Mesenchymal stem cell (in vitro differentiated cells and primary cell): ENCODE data around the gene PGM5.

ENCODE experiments used
- DNase-seq: peaks from one replicate; pipeline ENCODE4 v3.0.0-alpha.2; 2013
- H2AFZ ChIP-seq: one replicate; pipeline ENCODE4 v1.6.1; 2013; ENCODE audit warnings: low read depth, mild to moderate bottlenecking, control low read depth, inconsistent platforms, low read length, moderate library complexity
- H2AK5ac ChIP-seq: 2 replicates; pipeline ENCODE4 v1.6.1; 2013; ENCODE audit warnings: low read length, moderate library complexity, mild to moderate bottlenecking, inconsistent platforms; ENCODE audit not compliant: severe bottlenecking
- H2BK120ac ChIP-seq: one replicate; pipeline ENCODE4 v1.6.1; 2013; ENCODE audit warnings: low read depth, mild to moderate bottlenecking, inconsistent platforms, low read length, moderate library complexity
- H2BK12ac ChIP-seq, 2 experiments: one replicate each; pipeline ENCODE4 v1.6.1; 2013; ENCODE audit warnings: inconsistent platforms in 2 of 2, low read length in 2 of 2, mild to moderate bottlenecking in 2 of 2, moderate library complexity in 2 of 2, control low read depth in 1 of 2
- H2BK15ac ChIP-seq: one replicate; pipeline ENCODE4 v1.6.1; 2013; ENCODE audit warnings: mild to moderate bottlenecking, low read depth, inconsistent platforms; ENCODE audit not compliant: poor library complexity, severe bottlenecking
- H2BK5ac ChIP-seq: 2 replicates; pipeline ENCODE4 v1.6.1; 2013; ENCODE audit warnings: low read depth, mild to moderate bottlenecking, low read length, control low read depth, inconsistent platforms; ENCODE audit not compliant: poor library complexity, severe bottlenecking
- H3K14ac ChIP-seq, 2 experiments: one replicate each; pipeline ENCODE4 v1.6.1; 2013; ENCODE audit warnings: inconsistent platforms in 2 of 2, low read length in 2 of 2, control low read depth in 1 of 2, mild to moderate bottlenecking in 1 of 2, moderate library complexity in 1 of 2
- H3K18ac ChIP-seq, 2 experiments: one replicate each; pipeline ENCODE4 v1.6.1; 2013; ENCODE audit warnings: inconsistent platforms in 2 of 2, low read length in 2 of 2, control low read depth in 1 of 2, low read depth in 1 of 2, mild to moderate bottlenecking in 1 of 2
- H3K23ac ChIP-seq, 2 experiments: one replicate each; pipeline ENCODE4 v1.6.1; 2013; ENCODE audit warnings: inconsistent platforms in 2 of 2, low read length in 2 of 2, mild to moderate bottlenecking in 2 of 2, moderate library complexity in 2 of 2, control low read depth in 1 of 2
- H3K27ac ChIP-seq: 2 replicates; pipeline ENCODE4 v1.5.1; 2013; ENCODE audit warnings: mild to moderate bottlenecking, moderate library complexity, low read length, control low read depth, inconsistent platforms; ENCODE audit not compliant: poor library complexity, severe bottlenecking
- H3K27me3 ChIP-seq, 2 experiments: 2 replicates each; pipeline versions ENCODE4 v1.6.1 to v1.7.0; 2013; ENCODE audit warnings: low read length in 2 of 2, mild to moderate bottlenecking in 2 of 2, moderate library complexity in 2 of 2, control low read depth in 1 of 2, inconsistent platforms in 1 of 2; ENCODE audit not compliant: control insufficient read depth in 1 of 2, insufficient read depth in 1 of 2
- H3K36me3 ChIP-seq, 2 experiments: 2 replicates each; pipeline versions ENCODE4 v1.6.1 to v1.7.0; 2013; ENCODE audit warnings: low read length in 2 of 2, control low read depth in 1 of 2, inconsistent platforms in 1 of 2, low read depth in 1 of 2, mild to moderate bottlenecking in 1 of 2; ENCODE audit not compliant: insufficient read depth in 2 of 2, control insufficient read depth in 1 of 2
- H3K4ac ChIP-seq, 2 experiments: one replicate each; pipeline ENCODE4 v1.6.1; 2013; ENCODE audit warnings: inconsistent platforms in 2 of 2, low read length in 2 of 2, mild to moderate bottlenecking in 2 of 2, moderate library complexity in 2 of 2, control low read depth in 1 of 2, low read depth in 1 of 2
- H3K4me1 ChIP-seq: 2 replicates; pipeline ENCODE4 v1.6.1; 2013; ENCODE audit warnings: low read depth, low read length, control low read depth; ENCODE audit not compliant: control insufficient read depth, insufficient read depth
- H3K4me2 ChIP-seq: 2 replicates; pipeline ENCODE4 v1.6.1; 2013; ENCODE audit warnings: low read length, mild to moderate bottlenecking, inconsistent platforms; ENCODE audit not compliant: poor library complexity, severe bottlenecking
- H3K4me3 ChIP-seq, 2 experiments: 2 replicates each; pipeline versions ENCODE4 v1.5.1 to v1.7.0; 2013; ENCODE audit warnings: low read length in 2 of 2, mild to moderate bottlenecking in 2 of 2, control low read depth in 1 of 2, low read depth in 1 of 2; ENCODE audit not compliant: insufficient read depth in 1 of 2
- H3K79me1 ChIP-seq: replicated peaks from 2 replicates; pipeline ENCODE4 v1.6.1; 2013; ENCODE audit warnings: mild to moderate bottlenecking, control low read depth, low read length, inconsistent platforms; ENCODE audit not compliant: poor library complexity, severe bottlenecking
- H3K9ac ChIP-seq: 2 replicates; pipeline ENCODE4 v1.7.0; 2013; ENCODE audit warnings: mild to moderate bottlenecking, low read length, moderate library complexity
- H3K9me3 ChIP-seq: 2 replicates; pipeline ENCODE4 v1.7.0; 2013; ENCODE audit warnings: mild to moderate bottlenecking, low read length; ENCODE audit not compliant: control insufficient read depth
- H4K8ac ChIP-seq: one replicate; pipeline ENCODE4 v1.6.1; 2013; ENCODE audit warnings: inconsistent platforms, mild to moderate bottlenecking, low read length, moderate library complexity
- H4K91ac ChIP-seq: one replicate; pipeline ENCODE4 v1.6.1; 2013; ENCODE audit warnings: mild to moderate bottlenecking, low read length, inconsistent platforms
- WGBS: methylation state at CpG from one replicate; pipeline ENCODE4 v1.1.7; 2013; ENCODE audit warnings: mixed read lengths; 5-methylcytosine and 5-hydroxymethylcytosine counted together

The PGM5 gene

DNA sequence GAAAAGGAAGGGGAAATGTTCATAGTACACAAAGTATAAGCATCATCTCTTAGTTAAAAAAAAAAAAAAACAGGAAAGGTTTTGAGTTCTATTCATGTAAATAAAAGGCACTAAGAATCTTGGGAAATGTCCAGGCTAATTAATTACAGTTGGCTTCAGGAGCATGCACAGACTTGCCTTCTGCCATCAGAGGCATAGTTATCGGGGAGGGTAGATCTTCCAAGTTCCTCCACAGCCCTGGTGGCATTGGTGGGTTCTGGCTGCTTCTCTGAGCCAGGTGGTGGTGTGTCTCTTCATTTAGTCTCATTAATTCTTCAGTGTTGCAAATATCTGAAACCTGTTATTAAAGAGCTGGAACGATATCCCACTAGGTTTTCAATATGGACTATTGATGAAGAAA, 99.0 kb downstream of the PGM5 start:
- H2BK12ac ChIP-seq = no peak overlapping the region
- H2AK5ac ChIP-seq = no peak overlapping the region
- no peak overlapping the region for H4K91ac ChIP-seq
- no peak overlapping the region for H2BK15ac ChIP-seq
- no peak overlapping the region for H3K23ac ChIP-seq
- no peaks in the 10 kb centered on the region for H3K27me3 ChIP-seq
- no peak overlapping the region for H3K4me3 ChIP-seq
- H3K14ac ChIP-seq = no peak overlapping the region
- H3K4ac ChIP-seq = no peak overlapping the region
- H3K79me1 ChIP-seq = no peaks in the 10 kb centered on the region
- H3K4me1 ChIP-seq = no peaks in the 10 kb centered on the region
- H3K9me3 ChIP-seq = no peaks in the 10 kb centered on the region
- no peak overlapping the region for H3K9ac ChIP-seq
- no peaks in the 10 kb centered on the region for H3K36me3 ChIP-seq
- DNase-seq = no peak
- H2AFZ ChIP-seq = no peak overlapping the region
- no peak overlapping the region for H2BK120ac ChIP-seq
- H2BK5ac ChIP-seq = no peak overlapping the region
- H3K27ac ChIP-seq = no peak overlapping the region
- H3K18ac ChIP-seq = no peak overlapping the region
- H3K4me2 ChIP-seq = no peak overlapping the region
- H4K8ac ChIP-seq = no peak overlapping the region
- WGBS = 80% methylated on average over 2 of the region's 2 CpGs

DNA sequence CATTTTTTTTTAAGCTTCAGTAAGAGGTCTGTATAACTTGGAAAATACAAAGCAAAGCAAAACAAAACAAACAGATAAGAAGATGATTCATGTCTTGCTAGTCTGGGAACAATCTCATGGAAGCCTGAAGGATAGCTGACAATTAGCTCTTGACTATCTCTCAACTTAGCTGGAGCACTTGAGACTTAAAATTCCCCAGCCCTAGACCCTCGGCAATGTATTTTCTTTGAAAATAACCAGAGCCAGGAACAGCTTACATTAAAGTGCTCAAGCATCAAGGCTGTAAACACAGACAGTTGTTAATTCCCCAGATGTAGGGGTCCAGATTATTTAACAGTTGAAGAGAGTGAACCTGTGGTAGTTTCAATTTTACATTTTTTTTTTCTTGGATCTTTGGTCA, 101.4 kb downstream of the PGM5 start:
- no peak overlapping the region for H3K27ac ChIP-seq
- no peak overlapping the region for H4K8ac ChIP-seq
- peak; percentile 26 for DNase-seq
- H2AK5ac ChIP-seq = no peak overlapping the region
- H3K36me3 ChIP-seq = no peaks in the 10 kb centered on the region
- no peak overlapping the region for H2BK15ac ChIP-seq
- no peak overlapping the region for H3K4ac ChIP-seq
- H2BK5ac ChIP-seq = no peak overlapping the region
- no peak overlapping the region for H2AFZ ChIP-seq
- H2BK12ac ChIP-seq = no peak overlapping the region
- H3K27me3 ChIP-seq = no peaks in the 10 kb centered on the region
- no CpG with 5 or more reads among the region's 1 CpG for WGBS
- H2BK120ac ChIP-seq = no peak overlapping the region
- H3K4me3 ChIP-seq = no peak overlapping the region
- H3K18ac ChIP-seq = no peak overlapping the region
- no peaks in the 10 kb centered on the region for H3K79me1 ChIP-seq
- no peak overlapping the region for H3K14ac ChIP-seq
- no peaks in the 10 kb centered on the region for H3K4me1 ChIP-seq
- no peak overlapping the region for H4K91ac ChIP-seq
- no peaks in the 10 kb centered on the region for H3K9me3 ChIP-seq
- H3K9ac ChIP-seq = no peak overlapping the region
- no peak overlapping the region for H3K4me2 ChIP-seq
- H3K23ac ChIP-seq = no peak overlapping the region

DNA sequence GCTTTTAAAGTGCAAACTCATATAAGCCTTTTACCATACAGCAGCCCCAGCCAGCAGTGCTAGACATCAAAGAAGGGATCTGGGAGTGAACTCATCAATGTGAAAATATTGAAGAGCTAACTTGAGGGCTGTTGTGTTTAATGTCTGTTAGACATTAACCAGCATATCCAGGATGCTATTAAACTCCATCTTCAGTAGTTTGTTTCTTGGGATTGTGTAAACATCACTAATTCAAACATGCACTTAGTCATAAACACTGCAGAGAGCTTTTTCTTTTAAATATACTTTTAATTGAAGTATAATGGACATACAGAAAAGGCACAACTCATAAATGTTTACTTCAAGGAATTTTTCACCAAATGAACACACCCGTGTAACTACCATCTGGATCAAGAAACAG, 102.5 kb downstream of the PGM5 start:
- Histone ChIP-seq H2BK12ac (no peak overlapping the region), H3K9ac (no peak overlapping the region), H4K8ac (no peak overlapping the region), H2BK5ac (no peak overlapping the region), H3K79me1 (no peaks in the 10 kb centered on the region), H2BK15ac (no peak overlapping the region), H3K4me2 (no peak overlapping the region), H3K4me1 (no peaks in the 10 kb centered on the region), H3K23ac (no peak overlapping the region), H3K4ac (no peak overlapping the region), H3K4me3 (no peak overlapping the region), H3K18ac (no peak overlapping the region), H2AK5ac (no peak overlapping the region), H2AFZ (no peak overlapping the region), H2BK120ac (no peak overlapping the region), H3K27ac (no peak overlapping the region), H3K27me3 (no peaks in the 10 kb centered on the region), H3K14ac (no peak overlapping the region), H3K36me3 (no peaks in the 10 kb centered on the region), H4K91ac (no peak overlapping the region), H3K9me3 (no peaks in the 10 kb centered on the region)
- 18% methylated on average over 1 of the region's 1 CpG for WGBS
- peak; percentile 27 for DNase-seq

DNA sequence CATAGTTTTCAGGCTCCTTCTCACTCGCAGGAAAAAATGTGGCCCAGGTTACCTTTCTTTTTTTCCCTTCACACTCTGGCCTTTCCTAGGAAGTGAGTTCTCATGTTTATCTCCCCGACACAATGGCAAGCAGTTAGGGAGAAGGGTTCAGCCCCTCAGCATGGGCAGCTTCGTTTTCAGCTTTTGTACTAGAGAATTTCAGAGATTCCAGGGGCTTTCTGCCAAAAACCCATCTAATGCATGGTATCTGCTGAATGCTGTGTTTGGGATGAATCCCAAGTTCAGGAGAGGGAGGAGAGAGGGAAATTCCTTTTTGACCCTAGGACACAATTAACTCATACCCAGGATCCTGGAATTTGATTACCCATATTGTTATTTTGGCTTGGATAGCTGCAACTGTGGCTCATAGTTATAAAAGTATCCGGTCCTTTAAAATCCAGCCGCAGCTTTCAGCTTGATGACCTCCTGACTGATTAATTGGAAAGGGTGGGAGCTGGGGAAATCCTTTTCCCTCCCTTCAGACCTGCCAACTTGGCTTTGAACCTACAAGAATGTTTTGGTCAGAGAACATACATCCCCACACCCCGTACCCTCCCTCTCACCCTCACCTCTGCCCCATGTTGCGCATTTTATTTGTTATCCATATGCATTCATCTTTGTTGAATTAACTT, 105.8 kb downstream of the PGM5 start:
- WGBS = 69% methylated on average over 7 of the region's 7 CpGs
- H3K18ac ChIP-seq = no peak overlapping the region

More for the DNA sequence above, 105.8 kb downstream of the PGM5 start:
- no peak overlapping the region for H3K4me3 ChIP-seq
- no peaks in the 10 kb centered on the region for H3K4me1 ChIP-seq
- H3K9ac ChIP-seq = no peak overlapping the region
- no peak overlapping the region for H3K4ac ChIP-seq
- H3K79me1 ChIP-seq = no peaks in the 10 kb centered on the region
- H3K36me3 ChIP-seq = no peaks in the 10 kb centered on the region
- H2AFZ ChIP-seq = no peak overlapping the region
- H2BK5ac ChIP-seq = no peak overlapping the region
- no peak overlapping the region for H3K27ac ChIP-seq
- H3K14ac ChIP-seq = no peak overlapping the region
- no peak overlapping the region for H2AK5ac ChIP-seq
- H4K91ac ChIP-seq = no peak overlapping the region
- no peak overlapping the region for H2BK120ac ChIP-seq
- no peak overlapping the region for H2BK12ac ChIP-seq
- no peaks in the 10 kb centered on the region for H3K27me3 ChIP-seq
- no peak for DNase-seq
- no peak overlapping the region for H3K23ac ChIP-seq
- no peak overlapping the region for H2BK15ac ChIP-seq
- H3K9me3 ChIP-seq = no peaks in the 10 kb centered on the region
- H3K4me2 ChIP-seq = no peak overlapping the region
- no peak overlapping the region for H4K8ac ChIP-seq
